Keratinocyte (primary cell): Measurements from ENCODE around the gene CTIF.

ENCODE experiments used
- EZH2 ChIP-seq: IDR thresholded peaks from one replicate; pipeline ENCODE4 v1.6.1; 2012; ENCODE audit warnings: inconsistent platforms, mild to moderate bottlenecking, low read length, moderate library complexity
- TF ChIP-seq, protein P1 (sequence below), 3 experiments: IDR thresholded peaks in 1 of 3; conservative IDR thresholded peaks in 1 of 3; optimal IDR thresholded peaks in 1 of 3; 2 replicates in 2 of 3; 3 replicates in 1 of 3; pipeline versions ENCODE3 to v1.5.1; 2011; ENCODE audit warnings: low read length in 3 of 3, mild to moderate bottlenecking in 3 of 3, moderate library complexity in 2 of 3, control low read depth in 1 of 3, inconsistent platforms in 1 of 3; ENCODE audit not compliant: insufficient read depth in 2 of 3; ENCODE audit errors: extremely low read depth in 1 of 3

DNA sequence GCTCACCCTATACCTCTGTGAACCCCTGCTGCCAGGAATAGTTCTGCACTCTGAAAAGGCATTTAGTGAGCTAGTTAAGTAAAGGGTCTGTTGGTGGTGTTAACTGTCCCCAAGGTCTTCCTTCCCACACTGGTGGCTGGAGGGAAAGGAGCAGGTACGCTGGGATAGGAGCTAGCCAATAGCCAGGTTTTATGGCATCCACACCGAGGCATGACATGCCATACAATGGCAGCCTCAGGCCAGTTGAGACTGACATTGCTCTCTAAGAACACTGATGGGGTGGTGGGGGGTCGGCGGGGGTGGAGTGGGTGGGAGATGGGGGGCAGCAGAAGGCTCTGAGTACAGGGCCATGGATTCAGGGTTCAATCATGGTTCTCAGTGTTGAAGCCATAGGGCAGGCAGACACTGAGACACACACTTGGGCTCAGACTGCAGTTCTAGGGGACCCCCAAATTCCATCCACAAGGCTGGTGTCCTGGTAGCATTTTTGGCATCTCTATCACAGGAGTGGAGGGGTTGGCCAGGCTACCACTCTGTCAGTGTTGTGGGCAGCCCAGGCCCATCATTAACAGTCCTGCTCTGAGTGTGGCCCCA is 136.0 kb downstream of the CTIF start:
- no peak for TF ChIP-seq EZH2
- TF ChIP-seq, protein P1, sequence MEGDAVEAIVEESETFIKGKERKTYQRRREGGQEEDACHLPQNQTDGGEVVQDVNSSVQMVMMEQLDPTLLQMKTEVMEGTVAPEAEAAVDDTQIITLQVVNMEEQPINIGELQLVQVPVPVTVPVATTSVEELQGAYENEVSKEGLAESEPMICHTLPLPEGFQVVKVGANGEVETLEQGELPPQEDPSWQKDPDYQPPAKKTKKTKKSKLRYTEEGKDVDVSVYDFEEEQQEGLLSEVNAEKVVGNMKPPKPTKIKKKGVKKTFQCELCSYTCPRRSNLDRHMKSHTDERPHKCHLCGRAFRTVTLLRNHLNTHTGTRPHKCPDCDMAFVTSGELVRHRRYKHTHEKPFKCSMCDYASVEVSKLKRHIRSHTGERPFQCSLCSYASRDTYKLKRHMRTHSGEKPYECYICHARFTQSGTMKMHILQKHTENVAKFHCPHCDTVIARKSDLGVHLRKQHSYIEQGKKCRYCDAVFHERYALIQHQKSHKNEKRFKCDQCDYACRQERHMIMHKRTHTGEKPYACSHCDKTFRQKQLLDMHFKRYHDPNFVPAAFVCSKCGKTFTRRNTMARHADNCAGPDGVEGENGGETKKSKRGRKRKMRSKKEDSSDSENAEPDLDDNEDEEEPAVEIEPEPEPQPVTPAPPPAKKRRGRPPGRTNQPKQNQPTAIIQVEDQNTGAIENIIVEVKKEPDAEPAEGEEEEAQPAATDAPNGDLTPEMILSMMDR (optimal IDR thresholded peaks at IDR 0.05 in 1 of 3, IDR thresholded peaks at IDR 0.05 in 1 of 3, conservative IDR thresholded peaks at IDR 0.05 in 1 of 3; ENCODE audit: extremely low read depth in 1 of 3, insufficient read depth in 2 of 3, low read length in 3 of 3): no peak
